CD4-positive, alpha-beta T cell (primary cell): ENCODE data around the gene DAPK1. TPM values are rescaled to one million over a fixed set of nuclear protein-coding genes. Genes with fewer than 3 reads are reported as not detected.
A peak's percentile ranks its signal among the peaks of the same experiment; 100 is the strongest.

Experiments
- ATAC-seq: fragments of 200-7000 bp; cut with Tn5 transposase; one replicate; pipeline ENCODE4 v1.10.0; 2022; ENCODE audit warnings: mild to moderate bottlenecking; ENCODE audit not compliant: poor library complexity
- CTCF ChIA-PET: fragments of 350-600 bp; sonication (Branson Sonifier 250); formaldehyde crosslinking; loops from one replicate; lab custom pipeline; 2021; ENCODE audit warnings: antibody characterized with exemption, inconsistent platforms; lab: Charles Lee
- POLR2A ChIA-PET: fragments of 350-600 bp; sonication (Branson Sonifier 250); formaldehyde crosslinking; loops from one replicate; lab custom pipeline; 2021; ENCODE audit warnings: antibody characterized with exemption, inconsistent platforms; lab: Charles Lee
- DNase-seq, 14 experiments: peaks; one replicate each; pipeline ENCODE4 v3.0.0-alpha.2; 2013 to 2020; ENCODE audit warnings: mixed read lengths in 2 of 14
- H3K27ac ChIP-seq, 2 donors: one replicate each; pipeline versions ENCODE4 v1.5.1 to v1.7.0; 2013; ENCODE audit warnings: low read length in 2 of 2, low read depth in 1 of 2, mild to moderate bottlenecking in 1 of 2
- H3K27me3 ChIP-seq, 2 experiments: 1 replicate in 1 of 2; 2 replicates in 1 of 2; pipeline versions ENCODE4 v1.6.1 to v1.7.0; 2013; ENCODE audit warnings: low read length in 2 of 2, control low read depth in 1 of 2, mild to moderate bottlenecking in 1 of 2, moderate library complexity in 1 of 2; ENCODE audit not compliant: insufficient read depth in 2 of 2, control insufficient read depth in 1 of 2
- H3K36me3 ChIP-seq: one replicate; pipeline ENCODE4 v1.6.1; 2013; ENCODE audit warnings: low read length, control low read depth; ENCODE audit not compliant: insufficient read depth
- H3K4me1 ChIP-seq: one replicate; pipeline ENCODE4 v1.6.1; 2013; ENCODE audit warnings: low read length, control low read depth; ENCODE audit not compliant: insufficient read depth
- H3K4me3 ChIP-seq: one replicate; pipeline ENCODE4 v1.5.1; 2013; ENCODE audit warnings: mild to moderate bottlenecking, low read length, moderate library complexity
- H3K9me3 ChIP-seq, 2 experiments: 1 replicate in 1 of 2; 2 replicates in 1 of 2; pipeline versions ENCODE4 v1.6.1 to v1.7.0; 2013; ENCODE audit warnings: low read length in 2 of 2, mild to moderate bottlenecking in 2 of 2, control low read depth in 1 of 2, moderate library complexity in 1 of 2; ENCODE audit not compliant: control insufficient read depth in 1 of 2, insufficient read depth in 1 of 2
- H3K27ac Mint-ChIP-seq: one replicate; pipeline ENCODE4 v1.8.0; 2020; ENCODE audit warnings: mixed read lengths
- H3K27me3 Mint-ChIP-seq: one replicate; pipeline ENCODE4 v1.8.0; 2021; ENCODE audit warnings: mixed read lengths
- H3K36me3 Mint-ChIP-seq: one replicate; pipeline ENCODE4 v1.8.0; 2021; ENCODE audit warnings: low read depth, mixed read lengths
- H3K4me1 Mint-ChIP-seq: one replicate; pipeline ENCODE4 v1.8.0; 2021; ENCODE audit warnings: low read depth, mixed read lengths
- H3K4me3 Mint-ChIP-seq: one replicate; pipeline ENCODE4 v1.8.0; 2020; ENCODE audit warnings: mild to moderate bottlenecking, mixed read lengths
- H3K9me3 Mint-ChIP-seq: one replicate; pipeline ENCODE4 v1.8.0; 2020; ENCODE audit warnings: mixed read lengths
- intact Hi-C, 2 experiments: fragments of 100-400 bp; cut with DNase I in 1 of 2; cut with micrococcal nuclease in 1 of 2; formaldehyde crosslinking; loops; one replicate each; pipeline versions ENCODE4 v1.15.1 to v1.9.0; 2023 to 2025; cut with DNase I, micrococcal nuclease
- total RNA-seq, 174 experiments: library from RNA in 2 of 174; stranded (reverse) in 2 of 174; gene quantifications; one replicate each; pipeline ENCODE4 v1.2.3 and lab custom pipeline; 2021 to 2026
- TF ChIP-seq, protein P1 (sequence below): fragments of 200-600 bp; IDR thresholded peaks from one replicate; pipeline ENCODE4 v1.8.0; 2022; ENCODE audit warnings: antibody characterized with exemption, mild to moderate bottlenecking

DAPK1 gene
- total RNA-seq, 2 experiments from 2014 or later: 2.7 TPM

GRCh38 chr9:87597710-87598443, 100.2 kb downstream of the DAPK1 start:
- H3K4me1 Mint-ChIP-seq: peaks cover 5% of the 10 kb centered on the region
- CTCF ChIA-PET: no interaction called here

GRCh38 chr9:87599901-87600610, 102.4 kb downstream of the DAPK1 start:
- ChIA-PET CTCF (no interaction called here), POLR2A (no interaction called here)
- H3K27ac Mint-ChIP-seq: no peak overlapping the region
- peaks cover 16% of the 10 kb centered on the region for H3K27me3 Mint-ChIP-seq
- no peaks in the 10 kb centered on the region for H3K36me3 Mint-ChIP-seq
- no peak for ATAC-seq
- Histone ChIP-seq H3K9me3 (no peaks in the 10 kb centered on the region), H3K27ac (no peak overlapping the region), H3K4me3 (no peak overlapping the region), H3K4me1 (peaks cover 2% of the 10 kb centered on the region), H3K27me3 (peaks cover 0 to 2% of the 10 kb centered on the region in 2 experiments), H3K36me3 (no peaks in the 10 kb centered on the region)
- no peak overlapping the region for H3K4me3 Mint-ChIP-seq
- no peak for DNase-seq
- TF ChIP-seq, protein P1, sequence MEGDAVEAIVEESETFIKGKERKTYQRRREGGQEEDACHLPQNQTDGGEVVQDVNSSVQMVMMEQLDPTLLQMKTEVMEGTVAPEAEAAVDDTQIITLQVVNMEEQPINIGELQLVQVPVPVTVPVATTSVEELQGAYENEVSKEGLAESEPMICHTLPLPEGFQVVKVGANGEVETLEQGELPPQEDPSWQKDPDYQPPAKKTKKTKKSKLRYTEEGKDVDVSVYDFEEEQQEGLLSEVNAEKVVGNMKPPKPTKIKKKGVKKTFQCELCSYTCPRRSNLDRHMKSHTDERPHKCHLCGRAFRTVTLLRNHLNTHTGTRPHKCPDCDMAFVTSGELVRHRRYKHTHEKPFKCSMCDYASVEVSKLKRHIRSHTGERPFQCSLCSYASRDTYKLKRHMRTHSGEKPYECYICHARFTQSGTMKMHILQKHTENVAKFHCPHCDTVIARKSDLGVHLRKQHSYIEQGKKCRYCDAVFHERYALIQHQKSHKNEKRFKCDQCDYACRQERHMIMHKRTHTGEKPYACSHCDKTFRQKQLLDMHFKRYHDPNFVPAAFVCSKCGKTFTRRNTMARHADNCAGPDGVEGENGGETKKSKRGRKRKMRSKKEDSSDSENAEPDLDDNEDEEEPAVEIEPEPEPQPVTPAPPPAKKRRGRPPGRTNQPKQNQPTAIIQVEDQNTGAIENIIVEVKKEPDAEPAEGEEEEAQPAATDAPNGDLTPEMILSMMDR: no peak
- no peaks in the 10 kb centered on the region for H3K9me3 Mint-ChIP-seq
- intact Hi-C loops: no loop called here
- peaks cover 16% of the 10 kb centered on the region for H3K4me1 Mint-ChIP-seq

More at GRCh38 chr9:87597710-87598443, 100.2 kb downstream of the DAPK1 start:
- Mint-ChIP-seq H3K27ac (no peak overlapping the region), H3K27me3 (peaks cover 7% of the 10 kb centered on the region), H3K4me3 (no peak overlapping the region), H3K9me3 (no peaks in the 10 kb centered on the region), H3K36me3 (no peaks in the 10 kb centered on the region)
- no peaks in the 10 kb centered on the region for H3K4me1 ChIP-seq
- H3K27ac ChIP-seq: no peak overlapping the region
- POLR2A ChIA-PET: no interaction called here
- TF ChIP-seq, protein P1: no peak
- no peak for ATAC-seq
- no peaks in the 10 kb centered on the region for H3K36me3 ChIP-seq
- H3K9me3 ChIP-seq: no peaks in the 10 kb centered on the region
- no peak for DNase-seq
- H3K27me3 ChIP-seq: peaks cover 0 to 2% of the 10 kb centered on the region in 2 experiments
- H3K4me3 ChIP-seq: no peak overlapping the region
- intact Hi-C loops: no loop called here

GRCh38 chr9:87601176-87601575, 103.5 kb downstream of the DAPK1 start:
- H3K27ac Mint-ChIP-seq: no peak overlapping the region
- H3K4me3 ChIP-seq: no peak overlapping the region
- H3K4me1 Mint-ChIP-seq: peaks cover 27% of the 10 kb centered on the region
- no peaks in the 10 kb centered on the region for H3K36me3 ChIP-seq
- ChIA-PET CTCF (no interaction called here), POLR2A (no interaction called here)
- DNase-seq (peak in 3 of 14 experiments; percentile 3 to 55 (median 33)), ATAC-seq (no peak)
- no peaks in the 10 kb centered on the region for H3K9me3 ChIP-seq
- intact Hi-C loops: no loop called here
- H3K27ac ChIP-seq: no peak overlapping the region
- H3K36me3 Mint-ChIP-seq: no peaks in the 10 kb centered on the region
- H3K27me3 Mint-ChIP-seq: peaks cover 25% of the 10 kb centered on the region
- H3K9me3 Mint-ChIP-seq: no peaks in the 10 kb centered on the region
- TF ChIP-seq, protein P1: no peak
- H3K27me3 ChIP-seq: peaks cover 0 to 2% of the 10 kb centered on the region in 2 experiments
- no peak overlapping the region for H3K4me3 Mint-ChIP-seq
- peaks cover 7% of the 10 kb centered on the region for H3K4me1 ChIP-seq
